D721Med (cell line): Measurements from ENCODE around the gene CYP11A1.

Experiments used
- DNase-seq: peaks from one replicate; pipeline ENCODE4 v3.0.0; 2011; ENCODE audit warnings: low spot score; ENCODE audit not compliant: insufficient read length
- FAIRE-seq: peaks from 2 replicates; lab custom pipeline; 2011; peaks lifted over from hg19 to GRCh38; lab: Jason Lieb, UNC
- CTCF ChIP-seq: IDR thresholded peaks from 2 replicates; pipeline ENCODE4 v1.5.1; 2012; ENCODE audit warnings: mild to moderate bottlenecking, control low read depth; ENCODE audit not compliant: insufficient read depth; ENCODE audit errors: missing control alignments

CYP11A1 gene

GRCh38 chr15:74328331-74329056, 39.0 kb downstream of the CYP11A1 start:
- FAIRE-seq (no peak), DNase-seq (no peak)
- TF ChIP-seq CTCF = no peak

DNA sequence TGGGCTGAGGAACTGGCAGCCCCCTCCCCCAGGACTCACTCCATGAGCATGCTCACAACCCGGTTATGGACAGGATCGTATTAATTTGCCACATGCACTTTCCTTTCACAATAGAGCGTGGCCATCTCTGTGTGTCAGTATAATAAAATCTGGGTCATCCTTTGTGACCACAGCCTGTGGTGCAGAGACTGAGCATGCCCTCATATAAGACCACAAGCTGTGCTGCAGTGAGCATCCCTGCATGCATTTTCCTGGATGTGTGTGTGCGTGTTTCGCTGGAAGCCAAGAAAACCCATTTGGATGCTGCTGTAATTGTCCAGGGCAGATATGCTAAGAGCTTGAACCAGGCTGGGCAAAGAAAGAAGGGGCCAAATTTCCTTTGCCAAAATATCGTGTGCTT, 39.7 kb downstream of the CYP11A1 start:
- FAIRE-seq (no peak), DNase-seq (no peak)
- TF ChIP-seq CTCF = no peak

GRCh38 chr15:74326746-74327145, 40.7 kb downstream of the CYP11A1 start:
- no peak for TF ChIP-seq CTCF
- FAIRE-seq (no peak), DNase-seq (no peak)

DNA sequence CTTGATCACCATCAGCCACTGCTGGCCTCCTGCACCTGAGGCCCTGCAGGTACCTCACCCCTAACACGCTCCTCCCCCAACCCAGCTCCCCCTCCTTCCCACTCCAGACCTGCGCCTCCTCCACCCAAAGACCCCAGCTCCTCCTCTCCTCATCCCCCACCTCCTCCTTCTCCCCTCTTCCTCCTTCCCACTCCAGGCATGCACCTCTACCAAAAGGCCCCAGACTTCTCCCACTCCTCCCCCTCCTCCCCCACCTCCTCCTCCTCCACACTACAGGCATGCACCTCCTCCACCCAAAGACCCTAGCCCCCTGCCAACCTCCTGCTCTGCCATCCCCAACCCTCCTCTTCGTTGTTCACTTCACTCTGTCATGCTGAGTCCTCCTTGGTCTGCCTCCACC, 42.7 kb downstream of the CYP11A1 start:
- no peak for DNase-seq
- no peak for FAIRE-seq
- TF ChIP-seq CTCF = no peak

DNA sequence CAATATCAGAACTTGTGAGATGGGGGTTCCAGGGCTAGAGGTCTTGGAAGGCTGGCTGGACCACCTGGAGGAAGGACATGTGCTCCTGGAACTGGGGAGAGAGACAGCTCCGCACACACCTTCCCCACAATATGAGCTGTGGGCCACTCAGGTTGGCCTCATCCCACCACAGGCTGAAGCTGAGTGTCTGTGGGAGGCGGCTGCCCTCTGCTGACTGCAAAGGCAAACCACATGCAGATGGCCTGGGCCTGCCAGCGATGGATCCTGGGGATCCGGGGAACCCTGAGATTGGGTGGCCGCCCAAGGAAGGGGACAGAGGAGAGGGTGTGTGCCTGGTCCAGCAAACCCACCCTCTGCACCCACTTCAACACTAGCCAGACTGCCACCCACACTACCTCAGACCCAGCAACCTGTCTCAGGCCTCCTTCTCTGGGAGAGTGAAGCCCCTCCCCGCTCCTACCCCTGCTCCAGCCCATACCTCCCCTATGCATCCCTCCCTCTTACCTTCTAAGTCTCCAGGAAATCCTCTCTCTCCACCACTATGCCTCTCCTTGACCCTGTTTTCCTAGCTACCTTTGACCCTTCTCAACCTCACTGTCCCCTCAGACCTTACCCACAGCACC, 44.8 kb downstream of the CYP11A1 start:
- TF ChIP-seq CTCF = peak; percentile 96
- no peak for FAIRE-seq
- DNase-seq = no peak

GRCh38 chr15:74320352-74321247, 46.8 kb downstream of the CYP11A1 start:
- DNase-seq = peak; percentile 64
- peak; percentile 94 for TF ChIP-seq CTCF
- peak; percentile 6 for FAIRE-seq
